WTC11 (cell line): ENCODE measurements around the gene HEBP1. TPM values are rescaled to one million over a fixed set of nuclear protein-coding genes. Genes with fewer than 3 reads are reported as not detected.

Experiments used
- ATAC-seq: fragments of 200-7000 bp; cut with Tn5 transposase; 2 replicates; pipeline ENCODE4 v1.10.0; 2021; ENCODE audit warnings: mild to moderate bottlenecking, moderate library complexity
- CTCF ChIA-PET: fragments of 300-600 bp; sonication (Branson Sonifier 250); formaldehyde crosslinking; loops from one replicate; lab custom pipeline; 2021; ENCODE audit warnings: antibody characterized with exemption; lab: Charles Lee
- POLR2A ChIA-PET: fragments of 350-600 bp; sonication (Branson Sonifier 250); formaldehyde crosslinking; loops from one replicate; lab custom pipeline; 2021; ENCODE audit warnings: antibody characterized with exemption; lab: Charles Lee
- DNase-seq: peaks from one replicate; pipeline ENCODE4 v3.0.0; 2021; ENCODE audit warnings: low spot score
- H3K27ac Mint-ChIP-seq: 2 replicates; pipeline ENCODE4 v1.8.0; 2021; ENCODE audit warnings: mixed read lengths
- H3K27me3 Mint-ChIP-seq: 2 replicates; pipeline ENCODE4 v1.8.0; 2021; ENCODE audit warnings: low read depth, mild to moderate bottlenecking, moderate library complexity, mixed read lengths
- H3K36me3 Mint-ChIP-seq: 2 replicates; pipeline ENCODE4 v1.8.0; 2021; ENCODE audit warnings: mixed read lengths
- H3K4me1 Mint-ChIP-seq: 2 replicates; pipeline ENCODE4 v1.8.0; 2022; ENCODE audit warnings: mixed read lengths
- H3K4me3 Mint-ChIP-seq: 2 replicates; pipeline ENCODE4 v1.8.0; 2021; ENCODE audit warnings: mild to moderate bottlenecking, moderate library complexity, mixed read lengths
- H3K9me3 Mint-ChIP-seq: 2 replicates; pipeline ENCODE4 v1.8.0; 2021; ENCODE audit warnings: mixed read lengths
- AFF4 ChIP-seq: sonication (generic); formaldehyde crosslinking; IDR thresholded peaks from 2 replicates; pipeline ENCODE4 v1.8.1; 2023; ENCODE audit warnings: mild to moderate bottlenecking, missing genetic modification reagents, borderline replicate concordance
- ARID4B ChIP-seq: sonication (generic); formaldehyde crosslinking; IDR thresholded peaks from 2 replicates; pipeline ENCODE4 v1.8.0; 2023; ENCODE audit warnings: missing genetic modification reagents, mild to moderate bottlenecking, borderline replicate concordance
- ATF1 ChIP-seq: sonication (generic); formaldehyde crosslinking; IDR thresholded peaks from 2 replicates; pipeline ENCODE4 v1.8.1; 2023; ENCODE audit warnings: mild to moderate bottlenecking, moderate library complexity, missing genetic modification reagents
- ATF6 ChIP-seq: sonication (generic); formaldehyde crosslinking; IDR thresholded peaks from 2 replicates; pipeline ENCODE4 v1.8.1; 2023; ENCODE audit warnings: mild to moderate bottlenecking, missing genetic modification reagents
- CREB1 ChIP-seq: sonication (generic); formaldehyde crosslinking; IDR thresholded peaks from 2 replicates; pipeline ENCODE4 v1.8.0; 2023; ENCODE audit warnings: mild to moderate bottlenecking, missing genetic modification reagents
- ERG ChIP-seq: fragments of 250-450 bp; sonication (Bioruptor Pico); IDR thresholded peaks from 2 replicates; pipeline ENCODE4 v1.8.0; 2021; ENCODE audit warnings: mild to moderate bottlenecking
- ESRRA ChIP-seq: sonication (generic); formaldehyde crosslinking; IDR thresholded peaks from 2 replicates; pipeline ENCODE4 v1.8.1; 2022; ENCODE audit warnings: mild to moderate bottlenecking, missing genetic modification reagents, borderline replicate concordance
- ETV6 ChIP-seq: sonication (generic); formaldehyde crosslinking; IDR thresholded peaks from 2 replicates; pipeline ENCODE4 v1.8.1; 2022; ENCODE audit warnings: mild to moderate bottlenecking, missing genetic modification reagents
- IRF2 ChIP-seq: sonication (generic); formaldehyde crosslinking; IDR thresholded peaks from 2 replicates; pipeline ENCODE4 v1.8.0; 2022; ENCODE audit warnings: low read depth, missing genetic modification reagents, borderline replicate concordance
- MLX ChIP-seq: sonication (generic); formaldehyde crosslinking; IDR thresholded peaks from 2 replicates; pipeline ENCODE4 v1.8.1; 2023; ENCODE audit warnings: mild to moderate bottlenecking, missing genetic modification reagents, moderate library complexity
- OVOL2 ChIP-seq: fragments of 250-450 bp; sonication (Bioruptor Pico); IDR thresholded peaks from 2 replicates; pipeline ENCODE4 v1.9.0; 2021; ENCODE audit warnings: mild to moderate bottlenecking, borderline replicate concordance
- TP53 ChIP-seq: sonication (generic); formaldehyde crosslinking; IDR thresholded peaks from 2 replicates; pipeline ENCODE4 v1.8.1; 2023; ENCODE audit warnings: mild to moderate bottlenecking, missing genetic modification reagents
- ZNF317 ChIP-seq: sonication (generic); formaldehyde crosslinking; IDR thresholded peaks from 2 replicates; pipeline ENCODE4 v1.8.1; 2023; ENCODE audit warnings: low read depth, mild to moderate bottlenecking, moderate library complexity, missing genetic modification reagents, borderline replicate concordance
- ZNF532 ChIP-seq: fragments of 250-450 bp; sonication (Bioruptor Pico); IDR thresholded peaks from 2 replicates; pipeline ENCODE4 v1.9.0; 2021; ENCODE audit warnings: mild to moderate bottlenecking, borderline replicate concordance
- ZSCAN18 ChIP-seq: fragments of 250-450 bp; sonication (Bioruptor Pico); IDR thresholded peaks from 2 replicates; pipeline ENCODE4 v2.1.2; 2022; ENCODE audit warnings: mild to moderate bottlenecking, moderate library complexity
- total RNA-seq: library from RNA; stranded (reverse); gene quantifications from 3 replicates; pipeline ENCODE4 v1.2.3, GENCODE V29; 2021

Gene HEBP1
- total RNA-seq, 1 experiment from 2014 or later = 61.8 TPM

GRCh38 chr12:12941450-12942350 is 58.4 kb downstream of the HEBP1 start:
- Mint-ChIP-seq H3K27ac (0 out of 2 replicates have a peak overlapping the region, but pooled peaks have one; percentile 43), H3K9me3 (no peaks in the 10 kb centered on the region), H3K36me3 (no peaks in the 10 kb centered on the region), H3K27me3 (no peaks in the 10 kb centered on the region), H3K4me3 (no peak overlapping the region), H3K4me1 (no peaks in the 10 kb centered on the region)
- ChIA-PET CTCF (interaction anchor here (1.1 to 1.3 kb wide), 2 partner anchors 34 to 205 kb away, joined by 4 to 5 read pairs; no protein-coding TSS in a partner anchor), POLR2A (no interaction called here)
- DNase-seq (no peak), ATAC-seq (no peak)
- TF ChIP-seq ARID4B (CRISPR knock-in tag) = no peak
- TF ChIP-seq CREB1 (CRISPR knock-in tag) = no peak
- no peak for TF ChIP-seq ATF6 (CRISPR knock-in tag)
- TF ChIP-seq ETV6 (CRISPR knock-in tag) = no peak
- TF ChIP-seq ESRRA = no peak
- TF ChIP-seq OVOL2 (CRISPR knock-in tag) = no peak
- no peak for TF ChIP-seq IRF2
- no peak for TF ChIP-seq MLX
- TF ChIP-seq ZNF317 (CRISPR knock-in tag) = no peak
- TF ChIP-seq ATF1 (CRISPR knock-in tag) = no peak
- TF ChIP-seq ZSCAN18 = no peak
- TF ChIP-seq TP53 (CRISPR knock-in tag) = no peak
- no peak for TF ChIP-seq ERG
- no peak for TF ChIP-seq ZNF532 (CRISPR knock-in tag)
- no peak for TF ChIP-seq AFF4
